Fibroblast of pulmonary artery (primary cell): Measurements from ENCODE around the gene DTWD2.
A peak's percentile ranks its signal among the peaks of the same experiment; 100 is the strongest.
"Not testable (repeated sequence)": the region's sequence is repeated elsewhere in the genome, so short reads cannot be mapped to it uniquely, and the experiment has no call there.

Experiments used
- DNase-seq: peaks from one replicate; pipeline ENCODE4 v3.0.0-alpha.2; 2010; ENCODE audit warnings: low read depth
- H3K4me3 ChIP-seq: replicated peaks from 2 replicates; pipeline ENCODE4 v1.5.1; 2011; ENCODE audit warnings: low read depth, mild to moderate bottlenecking, control low read depth, low read length, moderate library complexity
- CTCF ChIP-seq: IDR thresholded peaks from 2 replicates; pipeline ENCODE4 v1.5.1; 2011; ENCODE audit warnings: mild to moderate bottlenecking, control low read depth, low read length, inconsistent platforms; ENCODE audit errors: missing control alignments

The DTWD2 gene

GRCh38 chr5:118981783-118982182 is 6.6 kb downstream of the DTWD2 start:
- no peak overlapping the region for H3K4me3 ChIP-seq
- no peak for DNase-seq
- TF ChIP-seq CTCF: no peak

- no peak overlapping the region for H3K4me3 ChIP-seq
- TF ChIP-seq CTCF: no peak
- no peak for DNase-seq
These were observed 7.9 kb downstream of the DTWD2 start for GRCh38 chr5:118980438-118980837.

- no peak for DNase-seq
- TF ChIP-seq CTCF: no peak
- no peak overlapping the region for H3K4me3 ChIP-seq
These were observed 8.3 kb downstream of the DTWD2 start for GRCh38 chr5:118980017-118980416.

DNA sequence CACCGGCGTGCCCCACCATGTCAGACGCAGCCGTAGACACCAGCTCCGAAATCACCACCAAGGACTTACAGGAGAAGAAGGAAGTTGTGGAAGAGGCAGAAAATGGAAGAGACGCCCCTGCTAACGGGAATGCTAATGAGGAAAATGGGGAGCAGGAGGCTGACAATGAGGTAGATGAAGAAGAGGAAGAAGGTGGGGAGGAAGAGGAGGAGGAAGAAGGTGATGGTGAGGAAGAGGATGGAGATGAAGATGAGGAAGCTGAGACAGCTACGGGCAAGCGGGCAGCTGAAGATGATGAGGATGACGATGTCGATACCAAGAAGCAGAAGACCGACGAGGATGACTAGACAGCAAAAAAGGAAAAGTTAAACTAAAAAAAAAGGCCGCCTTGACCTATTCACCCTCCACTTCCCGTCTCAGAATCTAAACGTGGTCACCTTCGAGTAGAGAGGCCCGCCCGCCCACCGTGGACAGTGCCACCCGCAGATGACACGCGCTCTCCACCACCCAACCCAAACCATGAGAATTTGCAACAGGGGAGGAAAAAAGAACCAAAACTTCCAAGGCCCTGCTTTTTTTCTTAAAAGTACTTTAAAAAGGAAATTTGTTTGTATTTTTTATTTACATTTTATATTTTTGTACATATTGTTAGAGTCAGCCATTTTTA is 14.4 kb downstream of the DTWD2 start:
- DNase-seq, H3K4me3 ChIP-seq: not testable (repeated sequence)

- no peak for TF ChIP-seq CTCF
- no peak overlapping the region for H3K4me3 ChIP-seq
- peak; percentile 1 for DNase-seq
These were observed 19.4 kb downstream of the DTWD2 start for GRCh38 chr5:118968925-118969375.

GRCh38 chr5:118968406-118968911 is 19.9 kb downstream of the DTWD2 start:
- H3K4me3 ChIP-seq: no peak overlapping the region
- no peak for DNase-seq
- TF ChIP-seq CTCF: no peak

DNA sequence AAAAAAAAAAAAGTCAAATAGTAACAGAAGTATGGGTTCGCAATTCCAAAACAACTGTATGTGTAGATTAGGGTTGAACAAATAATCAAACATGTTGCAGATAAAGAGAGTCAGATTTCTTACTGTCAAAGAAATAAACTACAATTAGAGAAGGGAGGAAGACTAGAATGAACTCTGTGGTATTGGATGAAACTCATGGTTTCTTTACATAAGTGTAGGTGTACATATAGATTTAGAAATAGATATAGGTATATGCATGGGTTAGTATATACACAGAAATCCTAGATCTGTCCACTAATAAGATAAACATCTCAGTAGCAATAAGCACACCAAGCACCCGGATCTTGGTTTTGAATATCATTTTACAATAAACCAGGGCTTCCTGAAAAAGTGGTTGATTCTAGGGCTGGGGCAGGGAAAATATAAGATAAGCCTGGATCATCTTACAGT is 21.3 kb downstream of the DTWD2 start:
- no peak overlapping the region for H3K4me3 ChIP-seq
- no peak for TF ChIP-seq CTCF
- DNase-seq: no peak
